IMR-90 (cell line): ENCODE data around the gene RNF151. TPM values are rescaled to one million over a fixed set of nuclear protein-coding genes. Genes with fewer than 3 reads are reported as not detected.

Experiments
- ATAC-seq: fragments of 200-7000 bp; cut with Tn5 transposase; 2 replicates; pipeline ENCODE4 v1.9.1; 2020; ENCODE audit warnings: low read depth, mild to moderate bottlenecking, moderate library complexity
- BruUV-seq: library from RNA; stranded (reverse); fragments of 400-500 nt; replicated peaks from 2 replicates; lab custom pipeline; 2021; lab: Mats Ljungman, UMichigan
- CTCF ChIA-PET: fragments of 300-600 bp; formaldehyde crosslinking; extraction: SDS; loops from one replicate; lab custom pipeline; 2021; ENCODE audit warnings: antibody characterized with exemption; lab: Yijun Ruan, JAX
- POLR2A ChIA-PET: fragments of 300-600 bp; sonication (Branson Sonifier 250); formaldehyde crosslinking; loops from one replicate; lab custom pipeline; 2022; ENCODE audit warnings: antibody characterized with exemption; ENCODE audit not compliant: unreplicated experiment; lab: Charles Lee
- DNase-seq: peaks from one replicate; pipeline ENCODE4 v3.0.0; 2013
- H2AFZ ChIP-seq: replicated peaks from 2 replicates; pipeline ENCODE3; 2013; ENCODE audit warnings: low read length, mild to moderate bottlenecking; ENCODE audit not compliant: poor library complexity
- H2AK5ac ChIP-seq: 2 replicates; pipeline ENCODE4 v1.6.1; 2013; ENCODE audit warnings: low read depth, low read length, inconsistent platforms
- H2AK9ac ChIP-seq: replicated peaks from 2 replicates; pipeline ENCODE3; 2013; ENCODE audit warnings: mild to moderate bottlenecking, low read depth, low read length, moderate library complexity; ENCODE audit not compliant: poor library complexity
- H2BK120ac ChIP-seq: 2 replicates; pipeline ENCODE4 v1.6.1; 2013; ENCODE audit warnings: low read depth, low read length, inconsistent platforms
- H2BK15ac ChIP-seq: 3 replicates; pipeline ENCODE4 v1.6.1; 2013; ENCODE audit warnings: low read depth, low read length, inconsistent platforms
- H2BK20ac ChIP-seq: 2 replicates; pipeline ENCODE4 v1.6.1; 2013; ENCODE audit warnings: low read depth, mild to moderate bottlenecking, inconsistent platforms, low read length, moderate library complexity
- H2BK5ac ChIP-seq: 2 replicates; pipeline ENCODE4 v1.6.1; 2013; ENCODE audit warnings: mild to moderate bottlenecking, low read depth, low read length, inconsistent platforms; ENCODE audit not compliant: poor library complexity, severe bottlenecking
- H3K14ac ChIP-seq: replicated peaks from 2 replicates; pipeline ENCODE4 v1.6.1; 2013; ENCODE audit warnings: low read depth, low read length, inconsistent platforms
- H3K18ac ChIP-seq: 2 replicates; pipeline ENCODE4 v1.6.1; 2013; ENCODE audit warnings: low read depth, low read length, control low read depth
- H3K23ac ChIP-seq: 2 replicates; pipeline ENCODE4 v1.6.1; 2013; ENCODE audit warnings: low read depth, low read length, inconsistent platforms
- H3K27ac ChIP-seq: 2 replicates; pipeline ENCODE4 v1.5.1; 2013; ENCODE audit warnings: mild to moderate bottlenecking, control low read depth, low read length; ENCODE audit not compliant: insufficient read depth
- H3K27me3 ChIP-seq: 2 replicates; pipeline ENCODE4 v1.6.1; 2013; ENCODE audit warnings: low read length; ENCODE audit not compliant: control insufficient read depth, insufficient read depth
- H3K36me3 ChIP-seq: 2 replicates; pipeline ENCODE4 v1.6.1; 2013; ENCODE audit warnings: low read length, mixed read lengths; ENCODE audit not compliant: control insufficient read depth, insufficient read depth
- H3K4ac ChIP-seq: 2 replicates; pipeline ENCODE4 v1.6.1; 2013; ENCODE audit warnings: low read depth, low read length, inconsistent platforms
- H3K4me1 ChIP-seq: 2 replicates; pipeline ENCODE4 v1.6.1; 2013; ENCODE audit warnings: low read length, mixed read lengths; ENCODE audit not compliant: control insufficient read depth, insufficient read depth
- H3K4me2 ChIP-seq: 2 replicates; pipeline ENCODE4 v1.6.1; 2013; ENCODE audit warnings: low read depth, mild to moderate bottlenecking, control low read depth, low read length, moderate library complexity
- H3K4me3 ChIP-seq: 2 replicates; pipeline ENCODE4 v1.5.1; 2013; ENCODE audit warnings: low read depth, mild to moderate bottlenecking, control low read depth, low read length, moderate library complexity; ENCODE audit not compliant: insufficient read depth
- H3K56ac ChIP-seq: 2 replicates; pipeline ENCODE4 v1.6.1; 2013; ENCODE audit warnings: low read length, inconsistent platforms; ENCODE audit not compliant: insufficient read depth; ENCODE audit errors: extremely low read depth
- H3K79me1 ChIP-seq, 2 experiments: 2 replicates each; pipeline ENCODE4 v1.6.1; 2013; ENCODE audit warnings: low read length in 2 of 2, inconsistent platforms in 1 of 2, low read depth in 1 of 2
- H3K9ac ChIP-seq: 2 replicates; pipeline ENCODE4 v1.6.1; 2013; ENCODE audit warnings: low read depth, low read length, control low read depth
- H3K9me1 ChIP-seq: 2 replicates; pipeline ENCODE4 v1.6.1; 2013; ENCODE audit warnings: low read length, inconsistent platforms; ENCODE audit not compliant: insufficient read depth
- H3K9me3 ChIP-seq: 2 replicates; pipeline ENCODE4 v1.6.1; 2013; ENCODE audit warnings: low read length; ENCODE audit not compliant: control insufficient read depth, insufficient read depth
- H4K20me1 ChIP-seq: 2 replicates; pipeline ENCODE4 v1.6.1; 2013; ENCODE audit warnings: low read length, inconsistent platforms; ENCODE audit not compliant: insufficient read depth
- H4K5ac ChIP-seq: 2 replicates; pipeline ENCODE4 v1.6.1; 2013; ENCODE audit warnings: mild to moderate bottlenecking, low read depth, low read length, control low read depth
- H4K8ac ChIP-seq, 2 experiments: 2 replicates each; pipeline ENCODE4 v1.6.1; 2013; ENCODE audit warnings: low read depth in 2 of 2, low read length in 2 of 2, control low read depth in 1 of 2, inconsistent platforms in 1 of 2
- H4K91ac ChIP-seq: 2 replicates; pipeline ENCODE4 v1.6.1; 2013; ENCODE audit warnings: low read depth, low read length, inconsistent platforms; ENCODE audit not compliant: insufficient read depth
- CEBPB ChIP-seq: IDR thresholded peaks from 2 replicates; pipeline ENCODE4 v1.6.1; 2012; ENCODE audit warnings: low read depth, low read length, improper control_type of control experiment
- MXI1 ChIP-seq: IDR thresholded peaks from 2 replicates; pipeline ENCODE4 v1.6.1; 2012; ENCODE audit warnings: low read depth, mild to moderate bottlenecking, low read length, moderate library complexity, borderline replicate concordance
- NFE2L2 ChIP-seq: fragments of 150-350 bp; IDR thresholded peaks from 2 replicates; pipeline ENCODE4 v1.6.1; 2016; ENCODE audit warnings: low read depth, mild to moderate bottlenecking, low read length
- POLR2A ChIP-seq: IDR thresholded peaks from 2 replicates; pipeline ENCODE4 v1.6.1; 2012; ENCODE audit warnings: mild to moderate bottlenecking, low read depth, low read length
- WGBS, 2 experiments: methylation state at CpG; one replicate each; pipeline versions ENCODE4 v1.1.5 to v1.1.7; 2013; ENCODE audit warnings: missing lambda C conversion rate in 2 of 2; ENCODE audit not compliant: insufficient read length in 1 of 2; ENCODE audit errors: extremely low coverage in 2 of 2; 5-methylcytosine and 5-hydroxymethylcytosine counted together
- dilution Hi-C: fragments of 300-500 bp; cut with HindIII; formaldehyde crosslinking; loops from one replicate; pipeline ENCODE4 v1.14.3; 2018; ENCODE audit warnings: low sequenced_read_pairs; ENCODE audit not compliant: unreplicated experiment
- in situ Hi-C: fragments of 300-500 bp; cut with MboI; formaldehyde crosslinking; loops from 3 replicates; pipeline ENCODE4 v1.14.3; 2019; ENCODE audit warnings: low sequenced_read_pairs, inconsistent platforms, mixed read lengths
- intact Hi-C: fragments of 100-400 bp; cut with micrococcal nuclease; formaldehyde crosslinking; loops from 2 replicates; pipeline ENCODE4 v1.10.0; 2022
- polyA plus RNA-seq, 3 experiments: library from polyadenylated mRNA; depleted of rRNA; stranded (reverse); fragments of >200 nt; gene quantifications; 2 replicates each; pipeline ENCODE4 v1.2.3, GENCODE V29; 2012; ENCODE audit warnings: low replicate concordance in 1 of 3
- total RNA-seq: library from RNA; depleted of rRNA; stranded (reverse); fragments of >200 nt; gene quantifications from 2 replicates; pipeline ENCODE4 v1.2.3, GENCODE V29; 2012
- TF ChIP-seq, protein P1 (sequence below): conservative IDR thresholded peaks from 2 replicates; pipeline ENCODE4 v1.5.1; 2012; ENCODE audit warnings: mild to moderate bottlenecking, low read depth, low read length, improper control_type of control experiment

Gene RNF151
- total and polyA plus RNA-seq, 2 of the 4 experiments (the other 2 are of a cell fraction) = not detected

DNA sequence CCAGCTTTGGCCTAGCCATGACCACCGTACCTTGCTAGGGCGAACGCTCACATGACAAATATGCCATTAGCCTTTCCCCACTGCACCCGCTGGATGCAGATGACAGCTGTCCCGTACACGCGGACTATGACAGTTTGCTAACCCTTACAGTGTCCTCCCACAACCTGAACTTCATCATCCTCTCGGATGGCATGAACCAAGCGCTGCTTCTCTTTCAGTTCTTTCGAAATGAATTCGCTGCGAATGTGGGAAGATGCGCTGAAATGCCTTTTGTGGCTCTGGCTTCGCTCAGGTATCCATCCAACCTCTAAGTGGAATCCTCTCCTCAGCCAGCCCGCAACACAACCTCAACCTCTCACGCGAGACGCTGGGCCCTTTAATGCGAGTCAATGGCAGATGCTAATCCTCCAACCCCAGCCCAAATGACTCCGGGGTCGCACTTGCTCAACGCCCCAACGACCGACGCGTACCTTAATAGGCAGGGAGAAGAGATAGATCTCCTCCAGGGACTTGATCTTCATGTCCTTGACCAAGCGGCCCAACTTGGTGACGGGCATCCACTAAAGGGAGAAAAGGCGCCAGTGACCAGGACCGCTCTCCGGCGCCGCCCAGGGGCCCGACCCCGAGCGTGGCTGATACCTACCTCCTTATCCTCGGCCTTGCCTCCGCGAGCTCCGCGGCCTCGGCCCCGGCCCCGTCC, 2.7 kb upstream of the RNF151 start:
- H3K14ac ChIP-seq = peak overlapping the region; percentile 94
- peak overlapping the region; percentile 97 for H2AK9ac ChIP-seq
- no TSS peak for BruUV-seq
- POLR2A ChIA-PET = interaction anchor here (0.9 to 1.0 kb wide), 3 partner anchors 14 to 176 kb away, joined by 3 to 9 read pairs (median 3); no protein-coding TSS in a partner anchor
- H3K27ac ChIP-seq = peak overlapping the region; percentile 62
- H3K27me3 ChIP-seq = no peaks in the 10 kb centered on the region
- DNase-seq = no peak
- 6% methylated on average over 9 of the region's 44 CpGs; no CpG with 5 or more reads in 1 of the 2 experiments for WGBS, 2 experiments
- peaks cover 12% of the 10 kb centered on the region for H3K4me1 ChIP-seq
- 0 out of 2 replicates have a peak, but pooled peaks have one; percentile 42 for TF ChIP-seq MXI1
- no peak for TF ChIP-seq CEBPB
- no peak for TF ChIP-seq POLR2A
- TF ChIP-seq, protein P1, sequence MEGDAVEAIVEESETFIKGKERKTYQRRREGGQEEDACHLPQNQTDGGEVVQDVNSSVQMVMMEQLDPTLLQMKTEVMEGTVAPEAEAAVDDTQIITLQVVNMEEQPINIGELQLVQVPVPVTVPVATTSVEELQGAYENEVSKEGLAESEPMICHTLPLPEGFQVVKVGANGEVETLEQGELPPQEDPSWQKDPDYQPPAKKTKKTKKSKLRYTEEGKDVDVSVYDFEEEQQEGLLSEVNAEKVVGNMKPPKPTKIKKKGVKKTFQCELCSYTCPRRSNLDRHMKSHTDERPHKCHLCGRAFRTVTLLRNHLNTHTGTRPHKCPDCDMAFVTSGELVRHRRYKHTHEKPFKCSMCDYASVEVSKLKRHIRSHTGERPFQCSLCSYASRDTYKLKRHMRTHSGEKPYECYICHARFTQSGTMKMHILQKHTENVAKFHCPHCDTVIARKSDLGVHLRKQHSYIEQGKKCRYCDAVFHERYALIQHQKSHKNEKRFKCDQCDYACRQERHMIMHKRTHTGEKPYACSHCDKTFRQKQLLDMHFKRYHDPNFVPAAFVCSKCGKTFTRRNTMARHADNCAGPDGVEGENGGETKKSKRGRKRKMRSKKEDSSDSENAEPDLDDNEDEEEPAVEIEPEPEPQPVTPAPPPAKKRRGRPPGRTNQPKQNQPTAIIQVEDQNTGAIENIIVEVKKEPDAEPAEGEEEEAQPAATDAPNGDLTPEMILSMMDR = 0 out of 2 replicates have a peak, but pooled peaks have one; percentile 3
- TF ChIP-seq NFE2L2 = no peak
- in situ Hi-C loops = no loop called here
- H2AK5ac ChIP-seq = peak overlapping the region; percentile 58
- H3K56ac ChIP-seq = peak overlapping the region; percentile 73
- H4K20me1 ChIP-seq = peaks cover 43% of the 10 kb centered on the region
- H3K9me3 ChIP-seq = no peaks in the 10 kb centered on the region
- no peak overlapping the region for H2BK20ac ChIP-seq
- no peak overlapping the region for H2BK15ac ChIP-seq
- peak overlapping the region; percentile 85 for H3K9ac ChIP-seq
- peak overlapping the region in 1 of 2 experiments; percentile 7; a peak in 1 of 4 replicates for H4K8ac ChIP-seq
- H2AFZ ChIP-seq = no peak overlapping the region
- no peak overlapping the region for H2BK120ac ChIP-seq
- CTCF ChIA-PET = interaction anchor here (0.9 to 1.0 kb wide), 2 partner anchors 151 to 177 kb away, joined by 3 read pairs; no protein-coding TSS in a partner anchor
- intact Hi-C loops = no loop called here
- peak overlapping the region; percentile 37 for H3K23ac ChIP-seq
- H3K36me3 ChIP-seq = peaks cover 27% of the 10 kb centered on the region
- dilution Hi-C loops = no loop called here
- no peak overlapping the region for H3K18ac ChIP-seq
- H4K5ac ChIP-seq = no peak overlapping the region
- peak overlapping the region; percentile 84 for H3K4me2 ChIP-seq
- H3K4ac ChIP-seq = peak overlapping the region; percentile 64
- H3K9me1 ChIP-seq = 0 out of 2 replicates have a peak, but pooled peaks cover 6% of the 10 kb centered on the region
- peak; percentile 8 for ATAC-seq
- H3K79me1 ChIP-seq = peaks cover 3 to 53% of the 10 kb centered on the region in 2 experiments
- H2BK5ac ChIP-seq = no peak overlapping the region
- H4K91ac ChIP-seq = peak overlapping the region; percentile 11; the same call in 1 of the 2 replicates
- peak overlapping the region; percentile 87 for H3K4me3 ChIP-seq
